CD4-positive, CD25-positive, alpha-beta regulatory T cell (primary cell): Measurements from ENCODE around the gene IMMP2L. TPM values are rescaled to one million over a fixed set of nuclear protein-coding genes. Genes with fewer than 3 reads are reported as not detected.
A peak's percentile ranks its signal among the peaks of the same experiment; 100 is the strongest.

ENCODE experiments used
- ATAC-seq, 2 donors: fragments of 150-1000 bp; cut with Tn5 transposase; one replicate each; pipeline ENCODE4 v1.10.0; 2021; ENCODE audit warnings: low read depth in 2 of 2, moderate number of reproducible peaks in 2 of 2, moderate library complexity in 1 of 2
- DNase-seq, 3 donors: peaks; one replicate each; pipeline versions ENCODE4 v3.0.0 to v3.0.0-alpha.2; 2012 to 2022; ENCODE audit warnings: mixed read lengths in 1 of 3
- H3K27ac ChIP-seq: one replicate; pipeline ENCODE4 v1.7.0; 2013; ENCODE audit warnings: mild to moderate bottlenecking, low read length; ENCODE audit not compliant: insufficient read depth, poor library complexity, severe bottlenecking
- H3K27me3 ChIP-seq: one replicate; pipeline ENCODE4 v1.7.0; 2013; ENCODE audit warnings: low read length; ENCODE audit not compliant: control insufficient read depth, insufficient read depth
- H3K36me3 ChIP-seq: one replicate; pipeline ENCODE4 v1.7.0; 2013; ENCODE audit warnings: mild to moderate bottlenecking, low read length, moderate library complexity; ENCODE audit not compliant: control insufficient read depth, insufficient read depth
- H3K4me1 ChIP-seq: 2 replicates; pipeline ENCODE4 v1.7.0; 2013; ENCODE audit warnings: mild to moderate bottlenecking, low read length; ENCODE audit not compliant: insufficient read depth, control insufficient read depth, poor library complexity, severe bottlenecking
- H3K4me3 ChIP-seq: one replicate; pipeline ENCODE4 v1.7.0; 2013; ENCODE audit warnings: low read depth, mild to moderate bottlenecking, low read length, moderate library complexity
- H3K9me3 ChIP-seq, 2 experiments: 1 replicate in 1 of 2; 2 replicates in 1 of 2; pipeline ENCODE4 v1.7.0; 2013; ENCODE audit warnings: low read length in 2 of 2, mild to moderate bottlenecking in 1 of 2, moderate library complexity in 1 of 2; ENCODE audit not compliant: control insufficient read depth in 2 of 2
- H3K27ac Mint-ChIP-seq, 3 donors: one replicate each; pipeline ENCODE4 v1.8.0; 2020 to 2022; ENCODE audit warnings: mild to moderate bottlenecking in 3 of 3, mixed read lengths in 3 of 3, moderate library complexity in 2 of 3
- H3K27me3 Mint-ChIP-seq: one replicate; pipeline ENCODE4 v1.8.0; 2022; ENCODE audit warnings: mild to moderate bottlenecking, mixed read lengths
- H3K36me3 Mint-ChIP-seq: one replicate; pipeline ENCODE4 v1.8.0; 2020; ENCODE audit warnings: mixed read lengths
- H3K4me1 Mint-ChIP-seq, 4 donors: one replicate each; pipeline ENCODE4 v1.8.0; 2020 to 2022; ENCODE audit warnings: mixed read lengths in 4 of 4, mild to moderate bottlenecking in 1 of 4
- H3K4me3 Mint-ChIP-seq, 4 donors: one replicate each; pipeline ENCODE4 v1.8.0; 2020 to 2022; ENCODE audit warnings: mild to moderate bottlenecking in 4 of 4, mixed read lengths in 4 of 4, moderate library complexity in 3 of 4
- H3K9me3 Mint-ChIP-seq, 7 donors: one replicate each; pipeline ENCODE4 v1.8.0; 2020 to 2022; ENCODE audit warnings: mixed read lengths in 7 of 7, mild to moderate bottlenecking in 3 of 7, moderate library complexity in 2 of 7
- polyA plus RNA-seq, 4 donors: library from polyadenylated mRNA; unstranded; fragments of 300-500 nt; fragmentation: Illumina TruSeq; gene quantifications; one replicate each; pipeline ENCODE4 v1.2.3, GENCODE V29; 2021
- total RNA-seq: library from RNA; stranded (reverse); gene quantifications from one replicate; pipeline ENCODE4 v1.2.3, GENCODE V29; 2022

The IMMP2L gene
- total and polyA plus RNA-seq, 5 donors from 2014 or later = 8.9 to 23.8 (median 17.1) TPM

DNA sequence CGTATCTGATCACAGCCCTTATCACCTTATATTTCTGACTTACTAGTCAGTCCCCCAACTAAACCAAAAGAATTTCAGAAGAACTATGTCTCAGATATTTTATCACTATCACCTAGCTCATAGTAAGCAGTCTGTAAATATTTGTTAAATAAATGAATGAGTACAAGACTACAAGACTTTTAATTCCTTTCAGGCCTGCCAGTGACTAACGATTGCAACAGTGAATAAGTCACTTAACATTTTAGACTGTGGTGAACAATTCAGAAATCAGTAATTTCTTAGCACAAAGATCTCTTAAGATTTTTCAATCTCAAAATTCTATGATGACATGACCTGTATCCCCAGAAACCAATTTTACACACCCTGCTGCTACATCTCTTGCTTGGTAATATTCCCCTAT lies 162.2 kb downstream of the IMMP2L start:
- Histone ChIP-seq H3K27ac (no peak overlapping the region), H3K27me3 (no peaks in the 10 kb centered on the region), H3K4me3 (no peak overlapping the region), H3K36me3 (no peaks in the 10 kb centered on the region), H3K4me1 (no peaks in the 10 kb centered on the region), H3K9me3 (no peaks in the 10 kb centered on the region)
- Mint-ChIP-seq H3K4me1 (peaks cover 0 to 2% (median under 1%) of the 10 kb centered on the region in 4 donors), H3K27me3 (no peaks in the 10 kb centered on the region), H3K27ac (no peak overlapping the region), H3K4me3 (peak overlapping the region in 1 of 4 donors; percentile 82), H3K9me3 (peaks cover 0 to 6% (median 4%) of the 10 kb centered on the region in 7 donors), H3K36me3 (peaks cover 14% of the 10 kb centered on the region)
- no peak for DNase-seq
- no peak for ATAC-seq

DNA sequence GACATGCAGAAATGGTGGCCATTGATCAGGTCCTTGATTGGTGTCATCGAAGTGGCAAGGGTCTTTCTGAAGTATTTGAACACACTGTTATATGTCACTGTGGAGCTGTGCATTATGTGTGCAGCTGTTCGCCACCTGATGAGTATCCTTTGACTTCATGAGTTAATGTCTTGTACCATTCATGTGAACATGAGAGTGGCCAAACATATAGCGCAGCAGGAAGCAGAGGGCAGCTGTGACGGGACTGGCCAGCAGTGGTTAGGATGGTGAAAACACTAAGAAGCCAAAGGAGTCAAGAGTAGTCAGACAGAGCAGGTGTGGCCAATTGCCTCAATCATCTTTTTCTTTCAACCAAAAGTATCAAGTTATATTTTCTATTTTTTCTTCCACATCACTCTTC lies 167.4 kb downstream of the IMMP2L start:
- peaks cover 0 to 5% (median 2%) of the 10 kb centered on the region in 7 donors for H3K9me3 Mint-ChIP-seq
- no peak overlapping the region for H3K27ac Mint-ChIP-seq
- no peaks in the 10 kb centered on the region for H3K27me3 Mint-ChIP-seq
- Histone ChIP-seq H3K27me3 (no peaks in the 10 kb centered on the region), H3K4me3 (no peak overlapping the region), H3K27ac (no peak overlapping the region), H3K4me1 (no peaks in the 10 kb centered on the region), H3K36me3 (no peaks in the 10 kb centered on the region), H3K9me3 (no peaks in the 10 kb centered on the region)
- peaks cover 0 to 5% (median 0%) of the 10 kb centered on the region in 4 donors for H3K4me1 Mint-ChIP-seq
- DNase-seq = no peak
- peaks cover 14% of the 10 kb centered on the region for H3K36me3 Mint-ChIP-seq
- H3K4me3 Mint-ChIP-seq = no peak overlapping the region
- ATAC-seq = no peak

DNA sequence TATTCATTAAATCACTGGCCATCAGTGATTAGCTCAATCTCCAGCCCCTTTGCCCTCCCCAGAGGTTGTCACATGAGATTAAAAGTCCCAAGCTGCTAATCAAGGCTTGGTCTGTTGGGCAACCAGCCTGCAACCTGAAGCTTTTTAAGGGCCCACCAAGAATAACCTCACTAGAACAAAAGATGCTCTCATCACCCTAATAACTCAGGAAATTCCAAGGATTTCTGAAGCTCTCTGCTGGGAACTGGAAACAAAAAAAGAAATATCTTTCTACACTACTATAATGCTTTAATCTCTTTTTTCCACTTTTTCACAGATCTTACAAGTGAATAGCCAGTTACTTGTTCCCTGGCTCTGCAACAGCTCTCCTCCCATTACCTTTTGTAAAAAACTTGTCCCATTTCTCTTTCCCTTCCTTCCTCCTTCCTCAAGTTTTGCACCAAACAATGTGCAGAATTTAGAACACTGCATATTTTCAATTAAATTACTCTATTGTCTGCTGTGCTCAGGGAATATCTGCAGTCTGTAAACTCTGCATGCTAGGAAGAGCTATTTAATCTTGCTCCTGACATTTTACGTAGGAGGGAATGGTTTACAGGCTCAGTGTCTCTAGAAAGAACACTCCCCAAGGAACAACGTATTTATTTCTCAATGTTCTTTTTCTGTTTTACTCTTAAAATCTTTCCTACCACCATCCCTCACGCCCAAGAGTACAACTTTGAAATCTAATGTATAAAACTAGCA lies 169.1 kb downstream of the IMMP2L start:
- Histone ChIP-seq H3K27ac (no peak overlapping the region), H3K4me1 (no peaks in the 10 kb centered on the region), H3K9me3 (no peaks in the 10 kb centered on the region), H3K36me3 (no peaks in the 10 kb centered on the region), H3K4me3 (no peak overlapping the region), H3K27me3 (no peaks in the 10 kb centered on the region)
- Mint-ChIP-seq H3K27me3 (no peaks in the 10 kb centered on the region), H3K9me3 (peaks cover 0 to 7% (median 2%) of the 10 kb centered on the region in 7 donors), H3K4me3 (no peak overlapping the region), H3K4me1 (peaks cover 0 to 5% (median 0%) of the 10 kb centered on the region in 4 donors), H3K36me3 (peaks cover 16% of the 10 kb centered on the region), H3K27ac (no peak overlapping the region)
- ATAC-seq (no peak), DNase-seq (no peak)

DNA sequence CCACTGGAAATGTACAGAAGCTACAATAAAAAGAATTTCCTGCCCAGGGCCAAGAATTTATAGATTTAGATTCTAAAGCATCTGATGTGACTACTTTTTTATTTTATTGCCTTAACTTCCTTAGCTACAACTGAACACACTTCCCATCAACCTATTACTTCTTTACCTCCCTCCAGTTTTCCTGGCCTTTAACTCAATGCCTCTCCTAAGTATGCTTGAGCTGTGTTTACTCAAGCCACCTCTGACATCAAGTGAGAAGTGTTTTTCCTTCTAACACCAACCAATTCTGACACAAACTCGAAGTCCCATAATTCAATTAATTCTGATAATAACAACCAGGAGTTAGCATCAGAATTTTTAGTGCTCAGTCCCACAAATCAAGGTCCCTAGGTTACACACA lies 170.0 kb downstream of the IMMP2L start:
- no peak overlapping the region for H3K4me3 Mint-ChIP-seq
- no peaks in the 10 kb centered on the region for H3K9me3 ChIP-seq
- H3K36me3 Mint-ChIP-seq = peaks cover 15% of the 10 kb centered on the region
- peaks cover 0 to 5% (median under 1%) of the 10 kb centered on the region in 4 donors for H3K4me1 Mint-ChIP-seq
- no peak overlapping the region for H3K27ac Mint-ChIP-seq
- ATAC-seq = no peak
- H3K27ac ChIP-seq = no peak overlapping the region
- H3K9me3 Mint-ChIP-seq = peaks cover 0 to 7% (median 2%) of the 10 kb centered on the region in 7 donors
- no peaks in the 10 kb centered on the region for H3K27me3 Mint-ChIP-seq
- H3K4me3 ChIP-seq = no peak overlapping the region
- H3K27me3 ChIP-seq = no peaks in the 10 kb centered on the region
- no peaks in the 10 kb centered on the region for H3K36me3 ChIP-seq
- DNase-seq = no peak
- no peaks in the 10 kb centered on the region for H3K4me1 ChIP-seq

DNA sequence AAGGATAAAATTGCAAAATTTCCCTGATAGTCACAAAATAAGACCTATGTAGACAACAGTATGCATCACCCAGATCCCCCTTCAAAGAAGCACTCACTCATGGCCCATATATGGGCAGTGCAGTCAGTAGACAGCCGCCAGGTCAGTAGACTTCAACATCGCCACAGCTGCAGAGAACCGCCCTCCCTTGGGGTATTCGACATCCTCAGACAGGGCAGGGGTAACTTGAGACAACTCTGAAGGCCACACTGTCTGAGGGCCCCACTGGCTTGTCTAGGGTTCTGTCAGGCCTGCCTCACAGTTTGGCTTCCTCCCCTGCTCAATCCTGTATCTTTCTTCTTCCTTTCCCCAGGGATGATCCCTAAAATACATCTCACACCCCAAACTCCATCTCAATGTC lies 172.3 kb downstream of the IMMP2L start:
- DNase-seq = no peak
- no peaks in the 10 kb centered on the region for H3K4me1 ChIP-seq
- H3K36me3 Mint-ChIP-seq = peaks cover 10% of the 10 kb centered on the region
- no peak overlapping the region for H3K27ac Mint-ChIP-seq
- H3K4me1 Mint-ChIP-seq = peaks cover 0 to 5% (median under 1%) of the 10 kb centered on the region in 4 donors
- H3K27me3 ChIP-seq = no peaks in the 10 kb centered on the region
- H3K4me3 Mint-ChIP-seq = no peak overlapping the region
- H3K27me3 Mint-ChIP-seq = no peaks in the 10 kb centered on the region
- no peak overlapping the region for H3K27ac ChIP-seq
- no peaks in the 10 kb centered on the region for H3K36me3 ChIP-seq
- H3K9me3 Mint-ChIP-seq = peaks cover 0 to 7% (median 0%) of the 10 kb centered on the region in 7 donors
- no peaks in the 10 kb centered on the region for H3K9me3 ChIP-seq
- ATAC-seq = no peak
- H3K4me3 ChIP-seq = no peak overlapping the region

DNA sequence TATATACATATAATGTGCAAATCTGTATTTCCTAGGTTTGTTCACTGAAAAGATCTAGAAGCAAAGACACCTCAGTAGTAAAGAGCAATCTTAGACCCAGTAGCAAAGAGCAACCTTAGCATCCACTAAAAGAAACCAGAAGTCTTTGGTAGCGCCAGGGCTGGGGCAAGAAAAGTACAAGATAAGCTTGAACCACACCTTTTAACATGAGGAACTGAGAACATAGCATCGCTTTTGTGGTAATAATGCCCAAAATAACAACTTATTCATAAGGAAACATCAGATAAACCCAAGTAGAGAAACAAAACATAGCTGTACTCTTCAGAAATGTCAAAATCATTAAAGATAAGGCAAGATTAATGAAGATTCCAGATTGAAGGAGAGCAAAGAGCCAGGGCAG lies 173.4 kb downstream of the IMMP2L start:
- no peak for ATAC-seq
- Mint-ChIP-seq H3K36me3 (peaks cover 10% of the 10 kb centered on the region), H3K27me3 (no peaks in the 10 kb centered on the region)

DNA sequence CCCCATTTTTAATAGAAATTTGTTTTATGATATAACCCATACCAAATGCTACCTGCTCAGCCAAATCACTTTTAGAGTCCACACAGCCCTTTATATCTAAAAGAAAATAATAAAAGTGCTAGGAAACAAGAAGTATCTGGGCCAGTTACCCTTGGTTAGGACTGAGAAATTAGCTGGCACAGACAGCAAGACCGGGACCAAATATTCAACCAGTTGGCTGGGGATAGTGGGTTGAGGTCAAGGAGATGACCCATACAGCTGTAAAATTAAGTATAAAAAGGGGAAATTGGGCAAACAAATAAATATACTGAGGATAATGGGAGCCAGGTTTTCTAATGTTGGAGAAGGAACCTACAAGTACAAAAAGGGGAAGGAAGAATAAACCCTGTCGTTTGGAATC lies 174.3 kb downstream of the IMMP2L start:
- Histone ChIP-seq H3K4me3 (no peak overlapping the region), H3K4me1 (no peaks in the 10 kb centered on the region), H3K27me3 (no peaks in the 10 kb centered on the region), H3K27ac (no peak overlapping the region), H3K9me3 (no peaks in the 10 kb centered on the region), H3K36me3 (no peaks in the 10 kb centered on the region)
- peaks cover 0 to 7% (median 1%) of the 10 kb centered on the region in 7 donors for H3K9me3 Mint-ChIP-seq
- DNase-seq (no peak), ATAC-seq (no peak)
- peaks cover 6% of the 10 kb centered on the region for H3K36me3 Mint-ChIP-seq
- H3K27ac Mint-ChIP-seq = no peak overlapping the region
- H3K27me3 Mint-ChIP-seq = no peaks in the 10 kb centered on the region
- no peak overlapping the region for H3K4me3 Mint-ChIP-seq
- peaks cover 0 to 2% (median 0%) of the 10 kb centered on the region in 4 donors for H3K4me1 Mint-ChIP-seq

More for the DNA sequence above, 173.4 kb downstream of the IMMP2L start:
- Mint-ChIP-seq H3K4me3 (no peak overlapping the region), H3K9me3 (peaks cover 0 to 7% (median 0%) of the 10 kb centered on the region in 7 donors), H3K27ac (no peak overlapping the region), H3K4me1 (peaks cover 0 to 5% (median under 1%) of the 10 kb centered on the region in 4 donors)
- H3K36me3 ChIP-seq = no peaks in the 10 kb centered on the region
- H3K27me3 ChIP-seq = no peaks in the 10 kb centered on the region
- no peaks in the 10 kb centered on the region for H3K4me1 ChIP-seq
- no peak overlapping the region for H3K4me3 ChIP-seq
- no peak for DNase-seq
- no peaks in the 10 kb centered on the region for H3K9me3 ChIP-seq
- no peak overlapping the region for H3K27ac ChIP-seq
